GM12872 (cell line): ENCODE data around the gene NDUFS4.

Source experiments
- CTCF ChIP-seq: IDR thresholded peaks from 3 replicates; pipeline ENCODE4 v1.5.1; 2011; ENCODE audit warnings: low read depth, mild to moderate bottlenecking, low read length, moderate library complexity; ENCODE audit not compliant: insufficient read depth

The NDUFS4 gene

GRCh38 chr5:53616939-53617549, 56.6 kb downstream of the NDUFS4 start:
- no peak for TF ChIP-seq CTCF

GRCh38 chr5:53631251-53631650, 70.8 kb downstream of the NDUFS4 start:
- no peak for TF ChIP-seq CTCF

- TF ChIP-seq CTCF = no peak
These were observed 81.6 kb downstream of the NDUFS4 start for GRCh38 chr5:53642061-53642460.

GRCh38 chr5:53643445-53643844, 83.0 kb downstream of the NDUFS4 start:
- no peak for TF ChIP-seq CTCF

- no peak for TF ChIP-seq CTCF
These were observed 84.6 kb downstream of the NDUFS4 start for GRCh38 chr5:53645078-53645477.

- no peak for TF ChIP-seq CTCF
These were observed 88.9 kb downstream of the NDUFS4 start for GRCh38 chr5:53649352-53649751.

- TF ChIP-seq CTCF = no peak
These were observed 107.2 kb downstream of the NDUFS4 start for GRCh38 chr5:53667621-53668020.
